Esophagus squamous epithelium (tissue), 5 donors: ENCODE results near the gene OR51G1. TPM values are rescaled to one million over a fixed set of nuclear protein-coding genes. Genes with fewer than 3 reads are reported as not detected.

ENCODE experiments used
- DNase-seq: peaks from one replicate; lab custom pipeline; 2025; lab: John Stamatoyannopoulos, UW
- H3K27ac ChIP-seq, 4 donors: fragments of 200-600 bp; sonication (generic); one replicate each; pipeline ENCODE4 v1.5.1; 2016 to 2019; ENCODE audit warnings: mild to moderate bottlenecking in 1 of 4
- H3K27me3 ChIP-seq, 4 donors: fragments of 200-600 bp; sonication (generic); 1 replicate in 3 of 4; 2 replicates in 1 of 4; pipeline versions ENCODE4 v1.5.1 to v1.6.0; 2017 to 2021; ENCODE audit warnings: antibody characterized with exemption in 1 of 4
- H3K36me3 ChIP-seq, 3 donors: fragments of 200-600 bp; sonication (generic); one replicate each; pipeline ENCODE4 v1.5.1; 2016 to 2019
- H3K4me1 ChIP-seq, 3 donors: fragments of 200-600 bp; sonication (generic); one replicate each; pipeline ENCODE4 v1.5.1; 2017 to 2019
- H3K4me3 ChIP-seq, 4 donors: fragments of 200-600 bp; sonication (generic); 1 replicate in 3 of 4; 2 replicates in 1 of 4; pipeline ENCODE4 v1.5.1; 2016 to 2019; ENCODE audit warnings: mild to moderate bottlenecking in 2 of 4, moderate library complexity in 1 of 4
- H3K9me3 ChIP-seq, 3 donors: fragments of 200-600 bp; sonication (generic); one replicate each; pipeline ENCODE4 v1.5.1; 2016 to 2019
- POLR2A ChIP-seq, 4 donors: fragments of 450-650 bp; IDR thresholded peaks; one replicate each; pipeline ENCODE4 v1.6.1; 2017; ENCODE audit warnings: antibody characterized with exemption in 4 of 4, mild to moderate bottlenecking in 4 of 4, moderate library complexity in 3 of 4
- WGBS, 2 donors: methylation state at CpG; one replicate each; pipeline ENCODE4 v1.1.5; 2018; 5-methylcytosine and 5-hydroxymethylcytosine counted together
- intact Hi-C: fragments of 100-400 bp; cut with DNase I; formaldehyde crosslinking; loops from one replicate; pipeline ENCODE4 v1.15.0; 2022
- total RNA-seq, 4 donors: library from RNA; depleted of rRNA; stranded (reverse); fragments of >200 nt; gene quantifications; one replicate each; pipeline ENCODE4 v1.1.0, GENCODE V29; 2016
- TF ChIP-seq, protein P1 (sequence below), 6 experiments: fragments of 450-650 bp in 4 of 6; fragments of 200-600 bp in 2 of 6; sonication (generic) in 2 of 6; IDR thresholded peaks; one replicate each; pipeline ENCODE4 v1.5.1; 2016 to 2019; ENCODE audit warnings: antibody characterized with exemption in 6 of 6, mild to moderate bottlenecking in 4 of 6, moderate library complexity in 4 of 6
- donor health status: DM: yes; HTN: yes; CAD: no.

The OR51G1 gene
- total RNA-seq, 4 donors from 2014 or later: not detected

DNA sequence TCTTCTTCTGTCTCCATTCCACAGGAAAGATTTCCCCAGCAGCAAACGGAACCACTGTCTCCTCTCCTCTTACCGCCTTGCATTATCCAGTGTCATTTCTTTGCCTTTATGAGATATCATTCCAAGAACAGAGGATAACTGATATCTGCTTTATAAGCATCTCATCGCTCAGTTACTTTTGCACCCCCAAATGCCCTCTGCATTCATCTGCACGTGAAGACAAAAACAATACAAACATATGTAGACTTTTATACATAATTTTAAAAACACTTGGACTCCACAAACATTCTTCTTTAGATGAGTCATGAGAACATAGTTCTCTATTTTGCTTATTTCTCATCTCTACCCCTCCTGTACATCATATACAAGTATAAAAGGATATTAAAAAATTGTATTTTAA, 43.0 kb downstream of the OR51G1 start:
- Histone ChIP-seq H3K4me1 (no peaks in the 10 kb centered on the region), H3K9me3 (no peaks in the 10 kb centered on the region), H3K4me3 (no peak overlapping the region), H3K36me3 (no peaks in the 10 kb centered on the region), H3K27me3 (no peaks in the 10 kb centered on the region), H3K27ac (no peak overlapping the region)
- WGBS, 2 donors: 72 to 77% methylated on average over 4 of the region's 4 CpGs
- TF ChIP-seq, protein P1, sequence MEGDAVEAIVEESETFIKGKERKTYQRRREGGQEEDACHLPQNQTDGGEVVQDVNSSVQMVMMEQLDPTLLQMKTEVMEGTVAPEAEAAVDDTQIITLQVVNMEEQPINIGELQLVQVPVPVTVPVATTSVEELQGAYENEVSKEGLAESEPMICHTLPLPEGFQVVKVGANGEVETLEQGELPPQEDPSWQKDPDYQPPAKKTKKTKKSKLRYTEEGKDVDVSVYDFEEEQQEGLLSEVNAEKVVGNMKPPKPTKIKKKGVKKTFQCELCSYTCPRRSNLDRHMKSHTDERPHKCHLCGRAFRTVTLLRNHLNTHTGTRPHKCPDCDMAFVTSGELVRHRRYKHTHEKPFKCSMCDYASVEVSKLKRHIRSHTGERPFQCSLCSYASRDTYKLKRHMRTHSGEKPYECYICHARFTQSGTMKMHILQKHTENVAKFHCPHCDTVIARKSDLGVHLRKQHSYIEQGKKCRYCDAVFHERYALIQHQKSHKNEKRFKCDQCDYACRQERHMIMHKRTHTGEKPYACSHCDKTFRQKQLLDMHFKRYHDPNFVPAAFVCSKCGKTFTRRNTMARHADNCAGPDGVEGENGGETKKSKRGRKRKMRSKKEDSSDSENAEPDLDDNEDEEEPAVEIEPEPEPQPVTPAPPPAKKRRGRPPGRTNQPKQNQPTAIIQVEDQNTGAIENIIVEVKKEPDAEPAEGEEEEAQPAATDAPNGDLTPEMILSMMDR (IDR thresholded peaks at IDR 0.05): no peak
- TF ChIP-seq POLR2A (IDR thresholded peaks at IDR 0.05): no peak
- DNase-seq: no peak
- intact Hi-C loops: no loop called here

Other genes starting within 250 kb of the OR51G1 start
- under 1 TPM in 1 of 4 donors, not detected in 3; 0.21 TPM for gene OR51E2, start 226.5 kb downstream of the OR51G1 start, total RNA-seq
- not detected for gene MMP26, start 219.6 kb downstream of the OR51G1 start, total RNA-seq
- gene OR51F1, start 154.4 kb downstream of the OR51G1 start, total RNA-seq: not detected
- gene OR52R1, start 120.0 kb downstream of the OR51G1 start, total RNA-seq: not detected
- not detected for gene OR51F2, start 103.0 kb downstream of the OR51G1 start, total RNA-seq
- gene OR51S1, start 75.1 kb downstream of the OR51G1 start, total RNA-seq: not detected
- not detected for gene OR51T1, start 42.4 kb downstream of the OR51G1 start, total RNA-seq
- gene OR51A7, start 20.6 kb downstream of the OR51G1 start, total RNA-seq: not detected
- not detected for gene OR51G2, start 5.0 kb downstream of the OR51G1 start, total RNA-seq
- not detected for gene OR51A4, start 23.3 kb upstream of the OR51G1 start, total RNA-seq
- gene OR51A2, start 31.4 kb upstream of the OR51G1 start, total RNA-seq: not detected
- not detected for gene OR51L1, start 70.5 kb upstream of the OR51G1 start, total RNA-seq
- not detected for gene OR52J3, start 122.2 kb upstream of the OR51G1 start, total RNA-seq
- gene OR52E2, start 135.3 kb upstream of the OR51G1 start, total RNA-seq: not detected
- not detected for gene OR52E1, start 145.2 kb upstream of the OR51G1 start, total RNA-seq
- not detected for gene OR52A5, start 214.0 kb upstream of the OR51G1 start, total RNA-seq
- not detected for gene OR52A1, start 230.4 kb upstream of the OR51G1 start, total RNA-seq